DMS114 treated with DMSO at 0.1 percent for 48 hours (cell line): ENCODE measurements around the gene OPRM1.

ENCODE experiments used
- DNase-seq: peaks from one replicate; lab custom pipeline; 2025; ENCODE audit not compliant: unreplicated experiment; lab: John Stamatoyannopoulos, UW

Gene OPRM1

DNA sequence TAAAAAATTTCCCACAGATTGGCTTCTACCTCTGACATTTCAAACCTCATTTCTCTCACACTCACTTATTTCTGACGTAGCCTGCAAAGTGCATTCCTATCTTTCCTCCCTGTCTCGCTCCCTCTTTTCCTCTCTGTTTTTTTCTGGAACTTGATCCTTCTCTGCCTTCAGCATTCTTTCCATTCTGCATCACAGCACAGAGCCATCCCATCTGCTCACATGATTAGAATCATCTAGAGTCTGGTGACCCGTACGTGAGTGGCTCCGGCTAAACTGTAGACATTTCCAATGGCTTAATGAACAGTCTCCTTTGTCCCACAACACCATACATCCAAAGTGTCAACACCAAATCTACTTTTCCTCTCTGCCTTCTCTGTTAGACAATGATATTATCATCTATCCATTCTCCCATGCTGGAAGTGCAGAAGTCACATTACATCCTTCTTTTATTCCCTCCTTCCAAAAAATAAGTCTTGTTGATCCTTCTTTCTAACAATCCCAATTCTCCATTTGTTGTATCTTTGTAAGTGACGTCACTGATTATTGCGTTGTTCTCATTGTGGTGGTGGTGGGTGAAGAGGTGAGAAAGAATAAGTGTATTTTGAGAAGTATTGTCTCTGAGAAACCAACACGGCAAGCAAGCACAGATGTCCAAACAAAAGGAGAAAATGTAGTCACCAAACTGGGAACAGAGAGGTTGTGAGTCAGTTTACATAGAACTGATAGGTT lies 41.6 kb downstream of the OPRM1 start:
- DNase-seq = no peak

DNA sequence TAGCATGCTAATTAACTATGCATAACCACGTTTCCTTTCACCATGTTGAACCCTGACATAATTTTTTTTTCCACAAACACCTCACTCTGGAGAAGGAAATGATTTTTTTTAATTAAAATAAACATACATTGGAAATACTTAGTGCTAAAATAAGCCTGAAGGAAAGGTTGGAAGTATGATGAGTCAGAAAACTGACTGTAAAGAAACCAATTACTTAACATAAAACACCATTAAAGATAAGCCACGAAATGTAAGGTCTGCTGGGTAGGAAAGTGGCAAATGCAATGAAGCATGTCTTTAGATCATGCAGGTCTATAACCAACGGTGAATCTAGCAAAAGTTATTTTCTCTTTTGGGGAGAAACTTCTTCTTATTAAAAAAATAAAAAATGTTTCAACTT lies 47.5 kb downstream of the OPRM1 start:
- DNase-seq = no peak

DNA sequence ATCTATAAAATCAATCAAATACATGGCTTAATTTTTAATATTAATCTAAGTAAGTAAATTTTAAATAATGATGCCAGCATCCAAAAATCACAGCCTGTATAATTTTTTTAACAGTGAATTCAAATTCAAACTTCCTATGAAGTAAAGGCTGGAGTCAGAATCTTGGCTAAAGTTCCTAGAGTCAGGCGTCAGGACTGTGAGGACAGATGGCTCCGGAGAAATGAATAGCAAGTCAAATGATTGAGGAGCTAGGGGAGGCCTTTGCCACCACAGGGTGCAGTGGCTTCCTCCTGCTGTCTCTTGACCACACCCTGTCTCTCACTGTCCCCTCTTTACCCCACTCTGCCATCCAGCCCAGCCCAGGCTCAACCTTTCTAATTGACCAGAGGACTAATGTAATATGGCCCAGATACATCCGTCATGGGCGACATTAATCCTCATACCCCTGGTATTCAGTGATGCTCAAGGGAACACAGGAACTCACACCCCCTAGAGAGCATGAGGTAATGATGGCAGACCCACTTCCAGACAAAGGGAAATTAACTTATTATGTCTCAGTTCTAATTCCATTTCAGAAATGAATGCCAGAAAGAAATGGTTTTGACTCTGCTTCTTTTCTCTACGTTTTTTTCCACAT lies 53.4 kb downstream of the OPRM1 start:
- DNase-seq = no peak

DNA sequence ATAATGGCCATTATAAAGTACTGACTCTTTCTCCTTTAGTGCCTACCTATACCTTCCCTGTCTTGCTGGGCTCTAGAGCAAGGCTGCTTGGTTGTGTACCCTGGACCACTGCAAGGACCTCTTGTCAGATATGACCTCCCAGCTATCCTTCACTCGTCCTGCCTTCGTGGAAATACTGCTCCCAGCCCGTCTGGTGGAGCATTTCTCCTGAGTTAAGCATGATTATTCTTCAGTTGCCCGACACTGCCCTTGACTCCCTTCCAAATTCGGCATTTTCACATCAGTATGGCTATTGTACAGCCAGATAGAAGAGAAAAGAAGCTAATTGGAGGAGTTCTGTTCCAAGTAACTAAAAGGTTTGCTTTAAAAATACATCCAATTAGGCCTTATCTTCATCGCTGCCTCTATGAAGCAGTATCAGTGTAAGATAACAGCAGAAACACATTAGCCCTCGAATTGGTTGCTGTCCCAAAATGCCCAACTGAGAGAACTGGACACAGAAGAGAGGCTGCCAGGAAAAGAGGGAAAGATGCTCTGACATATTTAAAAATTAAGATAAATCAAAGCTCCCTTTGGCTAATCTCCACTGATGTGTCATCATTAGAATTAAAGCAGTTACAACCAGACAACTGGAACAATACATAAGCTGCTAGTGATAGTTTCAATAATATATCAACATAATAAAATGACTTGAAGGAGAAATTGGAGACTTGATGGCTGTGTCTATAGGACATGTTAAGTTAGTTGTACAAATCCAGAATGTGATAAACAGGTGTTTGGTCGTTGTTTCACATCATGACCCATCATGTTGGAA lies 54.4 kb downstream of the OPRM1 start:
- no peak for DNase-seq

DNA sequence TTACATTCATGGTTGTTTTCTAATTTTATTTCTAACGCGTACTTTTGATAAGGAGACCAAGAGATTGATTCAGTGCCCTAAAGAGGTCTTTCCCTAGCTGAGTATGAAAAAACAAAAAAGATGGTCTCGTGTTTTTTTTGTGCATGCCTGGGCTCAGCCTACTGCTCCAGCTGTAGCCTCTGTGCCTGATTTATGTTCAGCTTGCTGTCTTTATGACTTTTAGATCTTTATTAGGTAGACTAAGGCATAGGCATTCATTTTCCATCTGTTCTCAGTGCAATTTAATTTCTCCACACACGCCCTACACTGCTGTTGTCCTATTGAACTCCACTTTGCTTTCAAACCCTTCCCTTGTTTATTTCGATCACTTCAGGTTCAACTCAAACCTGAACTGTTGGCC lies 56.5 kb downstream of the OPRM1 start:
- no peak for DNase-seq

DNA sequence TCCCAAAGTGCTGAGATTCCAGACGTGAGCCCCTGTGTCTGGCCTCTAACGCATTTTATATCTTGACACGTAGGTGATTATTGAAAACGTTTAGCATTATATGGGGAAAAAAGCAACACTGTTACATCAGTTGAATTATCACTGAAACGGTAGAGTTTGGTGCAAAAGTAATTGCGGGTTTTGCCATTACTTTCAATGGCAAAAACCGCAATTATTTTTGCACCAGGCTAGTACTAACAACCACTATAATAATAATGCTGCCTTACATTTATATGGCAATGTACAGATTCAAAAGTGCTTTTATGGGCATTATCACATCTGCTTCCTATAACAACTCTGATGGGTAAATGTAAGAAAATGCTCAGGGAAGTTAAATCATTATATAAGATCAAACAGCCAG lies 57.3 kb downstream of the OPRM1 start:
- DNase-seq = no peak

DNA sequence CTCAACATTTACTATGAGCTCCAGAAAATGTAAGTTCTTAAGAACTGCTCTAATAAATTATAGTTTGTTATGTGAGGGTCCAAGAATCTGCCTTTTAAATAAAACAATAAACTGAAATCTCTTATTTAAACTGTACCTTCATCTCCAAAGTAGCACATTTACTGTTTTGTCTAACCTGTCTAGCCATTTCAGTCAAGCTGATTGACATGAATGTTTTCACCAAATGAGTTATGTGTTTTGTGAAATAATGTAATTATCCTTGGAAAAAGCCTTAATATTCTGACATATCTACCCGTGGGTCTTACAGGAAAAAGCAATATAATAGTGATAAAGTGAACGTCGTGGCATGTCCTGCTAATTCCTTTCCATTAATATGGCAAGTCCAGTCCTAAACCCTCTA lies 57.8 kb downstream of the OPRM1 start:
- DNase-seq = no peak

DNA sequence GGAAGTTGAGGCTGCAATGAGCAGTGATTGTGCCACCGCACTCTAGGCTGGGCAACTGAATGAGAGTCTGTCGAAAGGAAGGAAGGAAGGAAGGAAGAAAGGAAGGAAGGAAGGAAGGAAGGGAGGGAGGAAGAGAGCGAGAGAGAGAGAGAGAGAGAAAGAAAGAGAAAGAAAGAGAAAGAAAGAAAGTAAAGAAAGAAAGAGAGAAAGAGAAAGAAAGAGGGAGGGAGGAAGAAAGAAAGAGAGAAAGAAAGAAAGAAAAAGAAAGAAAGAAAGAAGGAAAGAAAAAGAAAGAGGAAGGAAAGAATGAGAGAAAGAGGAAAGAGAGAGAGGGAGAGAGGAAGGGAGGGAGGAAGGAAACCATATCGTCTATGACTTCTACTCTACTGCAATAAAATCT lies 60.2 kb downstream of the OPRM1 start:
- no peak for DNase-seq

DNA sequence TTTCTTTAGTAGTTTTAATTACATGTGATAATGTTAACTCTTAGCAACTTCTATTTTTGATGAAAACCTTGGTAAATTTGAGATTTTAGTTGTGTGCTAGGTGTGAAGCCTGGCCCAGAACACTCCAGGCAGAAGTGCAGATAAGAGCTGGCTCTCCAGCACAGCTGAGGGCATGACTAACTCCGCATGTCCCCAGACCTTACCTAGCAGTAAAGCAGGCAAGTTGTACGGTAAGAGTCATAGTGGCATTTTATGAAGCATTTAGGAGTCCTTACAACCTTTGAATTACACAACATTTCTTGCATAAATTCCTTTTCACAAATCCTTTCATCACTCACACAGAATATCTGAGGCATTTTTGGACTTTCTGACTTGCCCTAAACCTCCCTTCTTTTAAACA lies 67.2 kb downstream of the OPRM1 start:
- DNase-seq = no peak

DNA sequence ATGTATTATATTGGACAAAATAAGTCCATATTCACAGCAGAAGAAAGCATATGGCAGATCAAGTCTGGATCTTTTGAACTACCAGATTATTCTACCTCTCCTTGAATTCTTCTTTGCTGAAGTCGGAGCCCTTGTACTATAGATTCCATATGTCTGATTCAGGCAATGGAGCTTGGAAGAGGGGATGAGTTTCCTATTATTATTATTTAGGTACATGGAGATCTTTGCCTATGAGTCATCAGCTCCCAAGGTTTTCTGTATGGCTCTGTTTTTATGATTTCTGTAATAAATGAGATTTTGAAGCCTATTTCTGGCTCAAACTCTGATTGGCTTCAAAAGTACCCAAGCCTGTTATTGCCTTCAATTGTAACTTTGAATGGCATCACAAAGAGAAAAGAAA lies 72.0 kb downstream of the OPRM1 start:
- no peak for DNase-seq

DNA sequence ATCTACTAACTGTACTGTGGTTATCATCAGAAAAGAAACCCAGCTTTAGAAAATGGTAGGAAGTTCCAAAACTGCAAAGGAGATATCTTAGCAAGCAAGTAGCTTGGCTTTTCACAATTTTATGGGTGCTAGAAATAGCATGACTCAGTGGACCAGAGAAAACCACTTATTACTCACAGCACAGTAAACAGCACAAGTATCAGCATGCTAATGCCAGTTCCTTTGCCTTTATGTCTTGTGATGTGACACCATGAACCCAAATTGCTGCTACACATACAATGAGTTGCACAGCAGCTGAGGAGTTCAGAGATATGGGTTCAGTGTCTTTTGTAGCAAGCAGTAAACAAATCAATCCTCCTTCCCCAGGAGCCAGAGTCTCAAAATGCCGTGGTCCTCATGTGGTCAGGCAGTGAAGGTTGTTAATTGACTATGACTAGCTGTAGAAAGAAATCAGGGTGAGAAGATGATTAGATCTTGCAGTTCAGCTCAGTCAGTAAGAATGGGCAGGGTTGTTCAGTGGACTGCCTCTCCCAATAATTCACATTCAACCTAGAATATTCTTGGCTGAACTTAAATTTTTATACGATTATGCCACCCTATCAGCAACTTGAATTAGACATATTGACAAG lies 73.3 kb downstream of the OPRM1 start:
- DNase-seq = no peak

DNA sequence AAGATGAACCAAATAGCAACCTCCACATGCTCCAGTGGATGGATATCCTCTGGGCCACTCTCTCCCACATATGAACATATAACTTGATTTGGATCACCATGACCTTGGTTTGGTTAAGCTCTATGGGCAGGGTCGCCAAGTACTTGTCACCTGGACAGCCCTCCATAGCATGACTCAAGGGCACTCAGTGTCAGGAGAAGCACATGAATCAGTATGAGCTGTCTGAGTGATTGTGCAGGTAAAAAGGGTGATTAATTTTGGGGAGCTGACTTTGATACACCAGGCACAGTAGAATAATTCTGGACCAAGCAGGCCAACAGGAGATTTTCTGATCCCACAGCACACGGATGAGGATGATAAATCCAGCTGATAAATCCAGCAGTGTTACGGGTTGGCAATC lies 74.4 kb downstream of the OPRM1 start:
- DNase-seq = no peak

DNA sequence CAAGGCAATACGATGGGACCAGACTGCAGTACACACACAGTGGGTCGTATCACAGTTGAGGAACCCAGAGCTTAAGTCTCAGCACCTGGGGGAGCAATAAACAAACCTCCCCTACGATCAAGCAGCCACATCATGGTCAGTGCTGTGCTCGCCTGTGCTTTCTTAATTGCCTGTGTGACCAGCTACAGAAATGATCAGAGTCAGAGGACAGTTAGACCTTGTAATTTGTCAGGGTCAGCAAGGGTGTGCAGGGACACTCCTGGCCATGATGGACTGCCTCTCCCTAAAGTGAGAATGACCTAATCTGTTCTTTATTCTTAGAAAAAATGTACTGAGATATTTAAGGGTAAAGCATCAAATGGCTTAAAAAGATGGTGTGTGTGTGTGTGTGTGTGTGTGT lies 78.4 kb downstream of the OPRM1 start:
- no peak for DNase-seq

DNA sequence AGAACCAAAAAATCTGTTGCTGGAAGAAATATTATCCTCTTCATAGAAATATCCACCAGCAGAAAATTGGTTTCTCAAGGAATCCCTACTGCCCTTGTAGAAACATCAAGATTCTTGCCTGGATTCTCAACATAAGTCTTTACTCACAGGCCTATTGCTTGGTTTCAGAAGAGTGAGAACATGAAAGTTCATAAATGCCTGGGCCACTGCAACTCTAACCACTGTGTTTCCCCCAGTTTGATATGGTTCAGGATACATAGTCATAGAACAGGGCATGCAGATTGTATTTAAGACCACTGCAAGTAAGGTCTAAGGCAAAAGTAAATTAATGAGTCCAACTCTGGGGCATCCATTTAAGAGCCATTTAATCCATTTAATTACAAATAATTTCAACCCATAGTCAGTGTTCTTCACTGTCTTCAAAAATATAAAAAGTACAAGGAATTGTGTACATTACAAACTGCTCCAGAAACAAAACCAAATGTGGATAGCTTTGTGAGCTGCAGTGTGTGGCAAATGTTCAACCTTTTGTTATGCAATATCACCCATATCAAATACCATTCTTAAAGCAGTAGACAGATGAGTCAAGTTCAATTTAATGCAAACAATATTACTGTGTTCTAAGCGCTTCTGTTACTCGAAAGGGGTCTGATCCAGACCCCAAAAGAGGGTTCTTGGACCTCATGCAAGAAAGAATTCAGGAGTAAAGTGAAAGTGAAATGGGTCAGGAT lies 83.3 kb downstream of the OPRM1 start:
- DNase-seq = no peak

DNA sequence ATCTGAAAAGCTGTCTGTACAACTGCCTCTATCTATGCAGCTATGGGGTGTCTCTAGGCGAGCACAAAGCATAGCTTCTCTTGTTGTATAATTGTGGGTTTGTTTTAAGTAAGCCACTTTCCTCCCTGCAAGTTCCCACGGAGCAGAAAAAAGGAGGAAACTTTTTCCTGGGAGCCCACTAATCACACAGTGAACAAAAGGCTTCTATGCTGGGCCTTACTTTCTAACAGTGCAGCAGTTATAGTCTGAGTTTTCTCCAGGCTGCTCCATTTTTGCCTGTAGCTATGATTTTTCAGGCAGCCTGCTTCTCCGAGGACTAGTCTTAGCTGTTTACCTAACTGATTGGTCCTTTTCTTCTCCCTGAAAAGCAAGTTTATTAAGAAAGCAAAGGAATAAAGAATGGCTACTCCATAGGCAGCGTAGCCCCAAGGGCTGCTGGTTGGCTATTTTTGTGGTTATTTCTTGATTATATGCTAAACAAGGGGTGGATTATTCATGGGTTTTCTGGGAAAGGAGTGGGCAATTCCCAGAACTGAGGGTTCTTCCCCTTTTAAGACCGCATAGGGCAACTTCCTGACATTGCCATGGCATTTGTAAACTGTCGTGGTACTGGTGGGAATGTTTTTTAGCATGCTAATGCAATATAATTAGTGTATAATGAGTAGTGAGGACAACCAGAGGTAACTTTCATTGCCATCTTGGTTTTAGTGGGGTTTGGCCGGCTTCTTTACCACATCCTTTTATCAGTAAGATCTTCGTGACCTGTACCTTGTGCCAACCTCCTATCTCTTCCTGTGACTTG lies 84.3 kb downstream of the OPRM1 start:
- no peak for DNase-seq

DNA sequence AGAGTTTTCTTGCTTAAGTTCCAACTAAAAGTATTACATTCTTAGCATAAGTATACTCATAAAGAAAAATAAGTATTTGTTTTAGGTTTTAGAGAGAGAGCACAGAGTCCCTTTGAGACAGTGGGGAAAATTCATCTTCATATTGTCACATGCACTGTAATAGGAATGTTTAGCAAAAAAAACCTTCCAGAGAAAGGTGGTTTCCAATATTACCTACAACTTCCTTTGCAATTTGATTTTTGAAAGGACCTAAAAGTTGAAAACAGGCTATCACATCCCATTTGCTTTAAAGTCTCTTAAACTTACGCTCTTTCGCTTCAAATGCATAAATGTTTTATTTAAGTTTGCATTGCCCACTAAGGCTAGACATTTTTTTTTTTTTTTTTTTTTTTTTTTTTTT lies 86.4 kb downstream of the OPRM1 start:
- DNase-seq = no peak

DNA sequence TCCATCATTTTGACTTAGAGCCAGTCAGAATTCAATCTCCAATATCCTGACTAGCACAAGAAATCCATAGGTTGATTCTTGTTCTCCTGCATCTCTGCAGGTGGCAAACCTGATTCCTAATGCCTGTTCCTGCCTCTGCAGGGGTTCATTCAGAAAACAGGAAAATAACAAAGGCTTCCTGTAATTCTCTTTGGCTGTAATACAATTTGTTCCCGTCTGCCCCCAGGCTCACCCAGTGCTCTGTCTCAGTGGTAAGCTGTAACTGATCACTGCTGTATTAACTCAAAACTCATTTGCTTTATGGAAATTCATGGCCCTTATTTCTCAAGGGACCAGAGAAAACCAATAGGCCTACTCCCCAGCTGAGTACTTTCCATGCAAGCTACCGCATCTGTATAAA lies 88.6 kb downstream of the OPRM1 start:
- DNase-seq = no peak

DNA sequence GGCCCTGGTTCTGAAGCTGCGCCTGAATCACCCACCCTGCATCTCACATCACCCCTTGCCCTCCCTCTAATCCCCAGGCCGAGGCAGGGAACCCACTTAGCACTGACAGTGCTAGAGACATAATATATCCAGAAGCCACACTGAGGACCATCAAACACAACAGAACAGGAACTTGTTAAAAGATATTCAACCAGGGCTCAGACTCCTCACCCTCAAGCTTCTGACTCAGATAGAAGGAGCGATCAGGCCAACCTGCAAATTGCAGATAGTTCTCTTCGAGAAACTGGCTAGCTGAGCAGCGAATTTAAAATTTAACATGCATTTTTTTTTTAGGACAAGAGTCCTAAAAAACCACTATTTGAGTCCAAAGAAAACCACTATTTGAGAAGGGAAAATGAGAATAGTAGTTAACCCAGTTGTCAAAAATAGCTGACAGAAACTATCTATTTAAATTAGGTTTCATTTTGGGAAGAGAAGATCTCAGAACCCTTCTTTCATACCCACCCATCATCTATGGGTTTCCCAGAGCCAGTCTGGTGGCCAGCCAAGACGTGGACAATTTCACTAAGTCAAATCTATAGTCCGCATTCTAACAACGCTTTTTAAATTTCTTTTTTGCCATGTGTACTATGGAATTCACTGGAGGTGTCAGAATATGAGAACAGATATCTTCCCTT lies 95.6 kb downstream of the OPRM1 start:
- DNase-seq = no peak

DNA sequence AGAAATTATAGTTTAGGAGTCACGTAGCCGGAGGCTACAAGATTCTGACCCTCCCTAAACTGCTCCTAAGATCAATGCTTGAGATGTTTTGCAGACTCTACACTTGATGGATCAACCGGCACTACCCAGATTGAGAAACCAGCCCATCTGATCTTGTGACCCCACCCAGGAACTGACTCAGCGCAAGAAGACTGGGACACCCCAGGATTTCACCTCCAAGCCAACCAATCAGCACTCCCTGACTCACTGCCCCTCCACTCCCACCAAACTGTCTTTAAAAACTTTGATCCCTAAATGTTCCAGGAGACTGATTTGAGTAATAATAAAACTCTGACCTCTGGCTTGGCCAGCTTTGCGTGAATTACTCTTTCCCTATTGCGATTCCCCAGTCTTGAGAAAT lies 99.8 kb downstream of the OPRM1 start:
- DNase-seq = no peak

DNA sequence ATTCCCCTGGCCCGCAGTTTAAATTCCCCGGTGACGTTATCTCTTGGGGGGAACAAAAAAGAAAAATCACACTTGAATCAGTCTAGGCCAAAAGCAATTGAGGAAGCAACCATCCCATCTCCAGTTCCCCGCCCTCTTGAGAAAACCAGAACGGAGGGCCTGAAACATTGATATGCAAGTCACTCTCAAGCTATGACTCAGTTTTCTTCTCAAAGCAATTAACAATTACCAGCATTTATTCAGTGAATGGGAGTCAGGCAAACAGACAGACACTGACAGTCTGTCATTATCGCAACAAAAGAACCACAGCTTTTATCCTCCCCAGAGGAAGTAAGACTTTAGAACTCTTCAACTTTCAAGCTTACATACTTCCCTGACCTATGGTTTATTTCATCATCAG lies 100.9 kb downstream of the OPRM1 start:
- DNase-seq = no peak
